Measurements from ENCODE around the gene FHIT.

FHIT gene

GRCh38 chr3:60758171-60758570 lies 493.1 kb downstream of the FHIT start:
- no peak overlapping the region for H3K4me3 ChIP-seq (ENCODE audit: low read depth, low read length)
- H3K27me3 ChIP-seq (ENCODE audit: control insufficient read depth, insufficient read depth, low read length): no peaks in the 10 kb centered on the region
- no peaks in the 10 kb centered on the region for H3K36me3 ChIP-seq (ENCODE audit: control insufficient read depth, insufficient read depth, low read length)
- peaks cover 9% of the 10 kb centered on the region; the same call in 1 of the 2 replicates for H3K4me1 ChIP-seq (ENCODE audit: control insufficient read depth, insufficient read depth, low read length)
- H3K9me3 ChIP-seq (ENCODE audit: control insufficient read depth, insufficient read depth, low read depth, low read length): no peaks in the 10 kb centered on the region; the same call in 1 of the 2 replicates
- H3K9ac ChIP-seq (ENCODE audit: low read length): no peak overlapping the region
- no peak overlapping the region for H3K27ac ChIP-seq (ENCODE audit: low read depth, low read length)

- no peak overlapping the region for H3K27ac ChIP-seq (ENCODE audit: low read depth, low read length)
- no peaks in the 10 kb centered on the region for H3K36me3 ChIP-seq (ENCODE audit: control insufficient read depth, insufficient read depth, low read length)
- H3K9me3 ChIP-seq (ENCODE audit: control insufficient read depth, insufficient read depth, low read depth, low read length): no peaks in the 10 kb centered on the region; the same call in 1 of the 2 replicates
- no peak overlapping the region for H3K9ac ChIP-seq (ENCODE audit: low read length)
- H3K4me1 ChIP-seq (ENCODE audit: control insufficient read depth, insufficient read depth, low read length): peaks cover 9% of the 10 kb centered on the region; the same call in 1 of the 2 replicates
- H3K27me3 ChIP-seq (ENCODE audit: control insufficient read depth, insufficient read depth, low read length): no peaks in the 10 kb centered on the region
- H3K4me3 ChIP-seq (ENCODE audit: low read depth, low read length): no peak overlapping the region
Measured at GRCh38 chr3:60757724-60758123, 493.5 kb downstream of the FHIT start.

GRCh38 chr3:60756241-60757030 lies 494.8 kb downstream of the FHIT start:
- no peaks in the 10 kb centered on the region for H3K27me3 ChIP-seq (ENCODE audit: control insufficient read depth, insufficient read depth, low read length)
- H3K9ac ChIP-seq (ENCODE audit: low read length): no peak overlapping the region
- no peak overlapping the region for H3K27ac ChIP-seq (ENCODE audit: low read depth, low read length)
- no peaks in the 10 kb centered on the region for H3K36me3 ChIP-seq (ENCODE audit: control insufficient read depth, insufficient read depth, low read length)
- H3K4me1 ChIP-seq (ENCODE audit: control insufficient read depth, insufficient read depth, low read length): peaks cover 9% of the 10 kb centered on the region; the same call in 1 of the 2 replicates
- H3K4me3 ChIP-seq (ENCODE audit: low read depth, low read length): no peak overlapping the region
- H3K9me3 ChIP-seq (ENCODE audit: control insufficient read depth, insufficient read depth, low read depth, low read length): peaks cover 5% of the 10 kb centered on the region

- H3K4me3 ChIP-seq (ENCODE audit: low read depth, low read length): no peak overlapping the region
- H3K27me3 ChIP-seq (ENCODE audit: control insufficient read depth, insufficient read depth, low read length): no peaks in the 10 kb centered on the region
- peaks cover 3% of the 10 kb centered on the region; the same call in 1 of the 2 replicates for H3K4me1 ChIP-seq (ENCODE audit: control insufficient read depth, insufficient read depth, low read length)
- no peak overlapping the region for H3K27ac ChIP-seq (ENCODE audit: low read depth, low read length)
- peaks cover 15% of the 10 kb centered on the region for H3K9me3 ChIP-seq (ENCODE audit: control insufficient read depth, insufficient read depth, low read depth, low read length)
- H3K9ac ChIP-seq (ENCODE audit: low read length): no peak overlapping the region
- H3K36me3 ChIP-seq (ENCODE audit: control insufficient read depth, insufficient read depth, low read length): no peaks in the 10 kb centered on the region
Measured at GRCh38 chr3:60755094-60755493, 496.2 kb downstream of the FHIT start.

- no peak overlapping the region for H3K4me3 ChIP-seq (ENCODE audit: low read depth, low read length)
- peaks cover 20% of the 10 kb centered on the region for H3K9me3 ChIP-seq (ENCODE audit: control insufficient read depth, insufficient read depth, low read depth, low read length)
- no peaks in the 10 kb centered on the region for H3K36me3 ChIP-seq (ENCODE audit: control insufficient read depth, insufficient read depth, low read length)
- no peak overlapping the region for H3K27ac ChIP-seq (ENCODE audit: low read depth, low read length)
- H3K4me1 ChIP-seq (ENCODE audit: control insufficient read depth, insufficient read depth, low read length): peaks cover 3% of the 10 kb centered on the region; the same call in 1 of the 2 replicates
- H3K9ac ChIP-seq (ENCODE audit: low read length): no peak overlapping the region
- H3K27me3 ChIP-seq (ENCODE audit: control insufficient read depth, insufficient read depth, low read length): no peaks in the 10 kb centered on the region
Measured at GRCh38 chr3:60754617-60755016, 496.6 kb downstream of the FHIT start.

- peaks cover 3% of the 10 kb centered on the region; the same call in 1 of the 2 replicates for H3K4me1 ChIP-seq (ENCODE audit: control insufficient read depth, insufficient read depth, low read length)
Measured at GRCh38 chr3:60752809-60753208, 498.4 kb downstream of the FHIT start.

GRCh38 chr3:60746695-60747416 lies 504.4 kb downstream of the FHIT start:
- H3K36me3 ChIP-seq (ENCODE audit: control insufficient read depth, insufficient read depth, low read length): no peaks in the 10 kb centered on the region
- no peak overlapping the region for H3K9ac ChIP-seq (ENCODE audit: low read length)
- no peak overlapping the region for H3K4me3 ChIP-seq (ENCODE audit: low read depth, low read length)
- H3K27me3 ChIP-seq (ENCODE audit: control insufficient read depth, insufficient read depth, low read length): peaks cover 2% of the 10 kb centered on the region; the same call in 1 of the 2 replicates
- no peak overlapping the region for H3K27ac ChIP-seq (ENCODE audit: low read depth, low read length)
- peaks cover 25% of the 10 kb centered on the region for H3K4me1 ChIP-seq (ENCODE audit: control insufficient read depth, insufficient read depth, low read length)
- peaks cover 24% of the 10 kb centered on the region for H3K9me3 ChIP-seq (ENCODE audit: control insufficient read depth, insufficient read depth, low read depth, low read length)

More at GRCh38 chr3:60752809-60753208, 498.4 kb downstream of the FHIT start:
- Histone ChIP-seq H3K27me3 (ENCODE audit: control insufficient read depth, insufficient read depth, low read length) (no peaks in the 10 kb centered on the region), H3K9ac (ENCODE audit: low read length) (no peak overlapping the region), H3K36me3 (ENCODE audit: control insufficient read depth, insufficient read depth, low read length) (no peaks in the 10 kb centered on the region), H3K4me3 (ENCODE audit: low read depth, low read length) (no peak overlapping the region), H3K27ac (ENCODE audit: low read depth, low read length) (no peak overlapping the region), H3K9me3 (ENCODE audit: control insufficient read depth, insufficient read depth, low read depth, low read length) (peaks cover 29% of the 10 kb centered on the region)

GRCh38 chr3:60746043-60746638 lies 505.1 kb downstream of the FHIT start:
- peaks cover 9% of the 10 kb centered on the region for H3K27me3 ChIP-seq (ENCODE audit: control insufficient read depth, insufficient read depth, low read length)

GRCh38 chr3:60743631-60744164 lies 507.6 kb downstream of the FHIT start:
- Histone ChIP-seq H3K9me3 (ENCODE audit: control insufficient read depth, insufficient read depth, low read depth, low read length) (0 out of 2 replicates have a peak, but pooled peaks cover 2% of the 10 kb centered on the region), H3K4me3 (ENCODE audit: low read depth, low read length) (no peak overlapping the region), H3K9ac (ENCODE audit: low read length) (no peak overlapping the region), H3K4me1 (ENCODE audit: control insufficient read depth, insufficient read depth, low read length) (peaks cover 36% of the 10 kb centered on the region), H3K27ac (ENCODE audit: low read depth, low read length) (no peak overlapping the region), H3K36me3 (ENCODE audit: control insufficient read depth, insufficient read depth, low read length) (no peaks in the 10 kb centered on the region), H3K27me3 (ENCODE audit: control insufficient read depth, insufficient read depth, low read length) (peaks cover 10% of the 10 kb centered on the region)

More at GRCh38 chr3:60746043-60746638, 505.1 kb downstream of the FHIT start:
- Histone ChIP-seq H3K9me3 (ENCODE audit: control insufficient read depth, insufficient read depth, low read depth, low read length) (peaks cover 24% of the 10 kb centered on the region), H3K27ac (ENCODE audit: low read depth, low read length) (no peak overlapping the region), H3K4me3 (ENCODE audit: low read depth, low read length) (no peak overlapping the region), H3K4me1 (ENCODE audit: control insufficient read depth, insufficient read depth, low read length) (peaks cover 32% of the 10 kb centered on the region), H3K36me3 (ENCODE audit: control insufficient read depth, insufficient read depth, low read length) (no peaks in the 10 kb centered on the region), H3K9ac (ENCODE audit: low read length) (no peak overlapping the region)

GRCh38 chr3:60742606-60743145 lies 508.6 kb downstream of the FHIT start:
- peaks cover 10% of the 10 kb centered on the region for H3K27me3 ChIP-seq (ENCODE audit: control insufficient read depth, insufficient read depth, low read length)
- no peaks in the 10 kb centered on the region for H3K9me3 ChIP-seq (ENCODE audit: control insufficient read depth, insufficient read depth, low read depth, low read length)
- H3K36me3 ChIP-seq (ENCODE audit: control insufficient read depth, insufficient read depth, low read length): no peaks in the 10 kb centered on the region
- H3K27ac ChIP-seq (ENCODE audit: low read depth, low read length): no peak overlapping the region
- peaks cover 36% of the 10 kb centered on the region for H3K4me1 ChIP-seq (ENCODE audit: control insufficient read depth, insufficient read depth, low read length)
- H3K4me3 ChIP-seq (ENCODE audit: low read depth, low read length): no peak overlapping the region
- H3K9ac ChIP-seq (ENCODE audit: low read length): no peak overlapping the region
